Prostate gland (tissue), 2 donors: ENCODE measurements around the gene HIPK1. TPM values are rescaled to one million over a fixed set of nuclear protein-coding genes. Genes with fewer than 3 reads are reported as not detected.

ENCODE experiments used
- DNase-seq: peaks from one replicate; pipeline ENCODE4 v3.0.0-alpha.2; 2019; ENCODE audit warnings: low spot score
- H3K27ac ChIP-seq, 2 donors: fragments of 200-600 bp; sonication (generic); 2 replicates each; pipeline ENCODE4 v1.5.1; 2017 to 2019
- H3K27me3 ChIP-seq: fragments of 200-600 bp; sonication (generic); replicated peaks from 2 replicates; pipeline ENCODE4 v1.5.1; 2019; ENCODE audit not compliant: insufficient read depth
- H3K36me3 ChIP-seq, 2 donors: fragments of 200-600 bp; sonication (generic); 1 replicate in 1 of 2; 2 replicates in 1 of 2; pipeline versions ENCODE4 v1.5.1 to v1.8.1; 2017 to 2019
- H3K4me1 ChIP-seq: fragments of 200-600 bp; sonication (generic); replicated peaks from 2 replicates; pipeline ENCODE4 v1.5.1; 2019
- H3K4me3 ChIP-seq, 2 donors: fragments of 200-600 bp; sonication (generic); 2 replicates each; pipeline ENCODE4 v1.5.1; 2017 to 2019
- H3K9me3 ChIP-seq: fragments of 200-600 bp; sonication (generic); 2 replicates; pipeline ENCODE4 v1.5.1; 2017
- POLR2A ChIP-seq: fragments of 450-650 bp; IDR thresholded peaks from one replicate; pipeline ENCODE4 v1.6.1; 2016; ENCODE audit warnings: antibody characterized with exemption, mild to moderate bottlenecking
- POLR2AphosphoS5 ChIP-seq: sonication (generic); formaldehyde crosslinking; IDR thresholded peaks from one replicate; pipeline ENCODE4 v1.6.1; 2017; ENCODE audit warnings: antibody characterized with exemption
- WGBS: methylation state at CpG from one replicate; pipeline ENCODE4 v1.1.5; 2018; 5-methylcytosine and 5-hydroxymethylcytosine counted together
- intact Hi-C: fragments of 100-400 bp; cut with DNase I; formaldehyde crosslinking; loops from one replicate; pipeline ENCODE4 v1.14.2; 2022
- total RNA-seq, 2 donors: library from RNA; depleted of rRNA; stranded (reverse); fragments of >200 nt; gene quantifications; one replicate each; pipeline ENCODE4 v1.1.0, GENCODE V29; 2016
- TF ChIP-seq, protein P1 (sequence below), 4 experiments: fragments of 200-600 bp in 2 of 4; fragments of 450-650 bp in 2 of 4; sonication (generic) in 2 of 4; IDR thresholded peaks; 1 replicate in 3 of 4; 2 replicates in 1 of 4; pipeline ENCODE4 v1.5.1; 2016 to 2019; ENCODE audit warnings: antibody characterized with exemption in 4 of 4, mild to moderate bottlenecking in 2 of 4, moderate library complexity in 2 of 4

The HIPK1 gene
- total RNA-seq, 2 donors from 2014 or later: 43.5 to 76.3 TPM

DNA sequence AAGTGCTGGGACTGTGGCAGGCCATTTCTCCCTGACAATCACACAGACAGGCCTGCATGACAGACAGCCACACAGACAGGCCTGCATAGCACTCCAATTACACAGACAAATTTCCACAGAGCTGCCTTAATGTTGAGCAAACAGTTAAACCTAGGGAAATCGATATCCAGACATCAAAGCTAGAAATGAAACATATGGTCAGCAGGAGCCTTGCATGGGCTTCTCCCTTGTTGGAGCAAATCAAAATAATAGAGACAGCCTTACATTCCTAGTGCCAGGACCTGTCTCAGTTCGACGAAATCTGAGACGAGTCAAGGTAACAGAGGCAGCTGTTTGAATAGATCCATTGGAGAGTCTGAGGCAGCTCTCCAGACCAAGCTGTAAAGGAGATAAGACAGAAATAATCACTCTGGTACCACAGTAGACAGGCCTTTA lies 92.6 kb downstream of the HIPK1 start:
- no peak overlapping the region for H3K4me3 ChIP-seq
- DNase-seq: no peak
- no peaks in the 10 kb centered on the region for H3K36me3 ChIP-seq
- TF ChIP-seq POLR2A (no peak), POLR2AphosphoS5 (no peak)
- TF ChIP-seq, protein P1, sequence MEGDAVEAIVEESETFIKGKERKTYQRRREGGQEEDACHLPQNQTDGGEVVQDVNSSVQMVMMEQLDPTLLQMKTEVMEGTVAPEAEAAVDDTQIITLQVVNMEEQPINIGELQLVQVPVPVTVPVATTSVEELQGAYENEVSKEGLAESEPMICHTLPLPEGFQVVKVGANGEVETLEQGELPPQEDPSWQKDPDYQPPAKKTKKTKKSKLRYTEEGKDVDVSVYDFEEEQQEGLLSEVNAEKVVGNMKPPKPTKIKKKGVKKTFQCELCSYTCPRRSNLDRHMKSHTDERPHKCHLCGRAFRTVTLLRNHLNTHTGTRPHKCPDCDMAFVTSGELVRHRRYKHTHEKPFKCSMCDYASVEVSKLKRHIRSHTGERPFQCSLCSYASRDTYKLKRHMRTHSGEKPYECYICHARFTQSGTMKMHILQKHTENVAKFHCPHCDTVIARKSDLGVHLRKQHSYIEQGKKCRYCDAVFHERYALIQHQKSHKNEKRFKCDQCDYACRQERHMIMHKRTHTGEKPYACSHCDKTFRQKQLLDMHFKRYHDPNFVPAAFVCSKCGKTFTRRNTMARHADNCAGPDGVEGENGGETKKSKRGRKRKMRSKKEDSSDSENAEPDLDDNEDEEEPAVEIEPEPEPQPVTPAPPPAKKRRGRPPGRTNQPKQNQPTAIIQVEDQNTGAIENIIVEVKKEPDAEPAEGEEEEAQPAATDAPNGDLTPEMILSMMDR (IDR thresholded peaks at IDR 0.05): no peak
- H3K9me3 ChIP-seq: no peaks in the 10 kb centered on the region
- no peak overlapping the region for H3K27ac ChIP-seq
- WGBS: 33% methylated on average over 4 of the region's 4 CpGs
- intact Hi-C loops: no loop called here
- no peaks in the 10 kb centered on the region for H3K4me1 ChIP-seq
- no peaks in the 10 kb centered on the region for H3K27me3 ChIP-seq

DNA sequence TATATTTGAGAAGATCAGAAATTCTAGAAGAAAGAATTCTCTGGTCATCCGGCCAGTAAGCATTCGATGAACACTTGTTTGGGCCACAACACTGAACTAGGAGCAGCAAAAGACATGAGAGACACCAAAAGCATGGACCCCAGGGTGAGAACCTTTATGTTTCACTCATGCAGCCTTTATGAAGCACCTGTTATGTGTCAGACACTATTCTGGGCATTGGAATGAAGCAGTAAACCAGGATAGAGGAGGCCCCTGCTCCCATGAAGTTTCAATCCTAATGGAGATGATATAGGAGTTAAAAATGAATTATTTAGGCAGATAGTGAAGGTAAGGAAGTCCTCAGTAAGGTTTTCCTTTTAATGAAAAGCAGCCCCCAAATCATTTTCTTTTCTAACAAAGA lies 93.8 kb downstream of the HIPK1 start:
- no peak for DNase-seq
- WGBS: 96% methylated on average over 2 of the region's 2 CpGs

DNA sequence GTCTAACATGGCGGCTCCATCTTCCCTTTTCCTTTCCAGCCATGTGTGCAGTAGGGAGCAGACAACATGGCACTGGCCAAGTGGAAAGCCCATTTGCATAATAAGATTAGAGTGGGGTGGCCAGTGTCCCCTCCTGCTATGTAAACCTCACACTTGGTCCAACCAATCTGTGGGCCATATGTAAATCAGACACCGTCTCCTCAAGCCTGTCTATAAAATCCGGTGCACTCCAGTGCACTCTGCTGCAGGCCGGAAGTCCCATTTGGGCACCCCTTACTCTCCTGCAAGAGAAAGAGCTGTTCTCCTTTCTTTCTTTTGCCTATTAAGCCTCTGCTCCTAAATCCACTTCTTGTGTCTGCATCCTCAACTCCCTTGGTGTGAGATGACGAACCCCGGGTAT lies 94.3 kb downstream of the HIPK1 start:
- Histone ChIP-seq H3K9me3 (no peaks in the 10 kb centered on the region), H3K4me1 (no peaks in the 10 kb centered on the region), H3K27me3 (no peaks in the 10 kb centered on the region), H3K4me3 (no peak overlapping the region), H3K27ac (no peak overlapping the region), H3K36me3 (no peaks in the 10 kb centered on the region)
- intact Hi-C loops: no loop called here
- DNase-seq: no peak
- WGBS: 77% methylated on average over 6 of the region's 6 CpGs
- TF ChIP-seq POLR2AphosphoS5 (no peak), POLR2A (no peak)
- TF ChIP-seq, protein P1 (IDR thresholded peaks at IDR 0.05): no peak

More for the DNA sequence above, 93.8 kb downstream of the HIPK1 start:
- no peaks in the 10 kb centered on the region for H3K4me1 ChIP-seq
- H3K36me3 ChIP-seq: no peaks in the 10 kb centered on the region
- no peak overlapping the region for H3K27ac ChIP-seq
- TF ChIP-seq POLR2A: no peak
- no peak for TF ChIP-seq POLR2AphosphoS5
- TF ChIP-seq, protein P1 (IDR thresholded peaks at IDR 0.05): no peak
- no peaks in the 10 kb centered on the region for H3K27me3 ChIP-seq
- no peak overlapping the region for H3K4me3 ChIP-seq
- H3K9me3 ChIP-seq: no peaks in the 10 kb centered on the region
- intact Hi-C loops: no loop called here

DNA sequence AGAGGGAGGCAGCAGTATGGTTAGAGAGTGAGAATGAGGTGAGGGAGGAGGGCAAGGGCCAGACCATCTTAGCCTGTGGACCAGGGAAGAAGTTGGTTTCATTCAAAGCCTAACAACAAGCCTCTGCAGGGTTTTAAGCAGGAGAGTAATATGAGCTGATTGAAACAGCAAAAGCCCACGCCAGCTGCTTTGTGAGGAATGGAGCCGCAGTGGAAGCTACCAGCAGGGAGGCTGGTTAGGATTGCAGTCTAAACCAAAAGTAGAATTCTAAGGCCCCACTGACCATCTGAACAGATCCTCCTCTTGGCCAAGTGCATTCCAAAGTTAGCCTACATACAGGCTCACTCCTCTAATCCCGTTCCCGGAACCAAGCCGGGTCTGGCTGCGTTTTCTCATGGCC lies 94.9 kb downstream of the HIPK1 start:
- no peak for TF ChIP-seq POLR2AphosphoS5
- no peak for TF ChIP-seq POLR2A
- TF ChIP-seq, protein P1 (IDR thresholded peaks at IDR 0.05): no peak
- no peak for DNase-seq
- H3K36me3 ChIP-seq: no peaks in the 10 kb centered on the region

DNA sequence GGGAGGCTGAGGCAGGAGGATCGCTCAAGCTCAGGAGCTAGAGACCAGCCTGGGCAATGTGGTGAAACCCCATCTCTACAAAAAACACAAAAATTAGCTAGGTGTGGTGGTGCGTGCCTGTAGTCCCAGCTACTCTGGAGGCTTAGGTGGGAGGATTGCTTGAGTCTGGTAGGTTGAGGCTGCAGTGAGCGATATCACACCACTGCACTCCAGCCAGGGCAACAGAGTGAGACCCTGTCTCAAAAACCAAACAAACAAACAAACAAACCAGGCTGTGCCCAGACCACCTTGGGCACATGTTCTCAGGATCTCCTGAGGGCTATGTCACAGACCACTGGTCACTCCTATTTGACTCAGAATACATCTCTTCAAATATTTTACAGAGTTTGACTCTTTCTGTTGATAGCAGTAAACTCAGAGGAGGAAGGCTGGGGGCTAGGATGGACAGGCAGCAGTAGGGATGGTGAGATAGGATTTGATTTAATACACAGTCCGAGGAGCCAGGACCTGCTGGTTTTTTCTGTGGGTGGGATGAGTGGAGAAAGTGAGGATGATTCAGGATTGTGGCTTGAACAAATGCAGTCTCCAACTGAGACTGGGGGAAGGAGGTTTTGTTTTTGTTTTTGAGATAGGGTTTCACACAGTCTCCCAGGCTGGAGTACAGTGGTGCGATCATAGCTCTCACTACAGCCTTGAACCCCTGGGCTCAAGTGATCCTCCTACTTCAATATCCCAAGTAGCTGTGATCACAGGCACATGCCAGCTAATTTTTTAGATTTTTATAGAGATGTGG lies 96.7 kb downstream of the HIPK1 start:
- Histone ChIP-seq H3K27me3 (no peaks in the 10 kb centered on the region), H3K4me3 (no peak overlapping the region), H3K36me3 (no peaks in the 10 kb centered on the region), H3K4me1 (no peaks in the 10 kb centered on the region), H3K9me3 (no peaks in the 10 kb centered on the region), H3K27ac (no peak overlapping the region)
- intact Hi-C loops: no loop called here
- 91% methylated on average over 5 of the region's 5 CpGs for WGBS
- TF ChIP-seq, protein P1 (IDR thresholded peaks at IDR 0.05): no peak
- no peak for TF ChIP-seq POLR2A
- no peak for TF ChIP-seq POLR2AphosphoS5
- DNase-seq: no peak

More for the DNA sequence above, 94.9 kb downstream of the HIPK1 start:
- H3K27ac ChIP-seq: no peak overlapping the region
- intact Hi-C loops: no loop called here
- WGBS: 87% methylated on average over 6 of the region's 6 CpGs
- no peaks in the 10 kb centered on the region for H3K9me3 ChIP-seq
- no peak overlapping the region for H3K4me3 ChIP-seq
- H3K4me1 ChIP-seq: no peaks in the 10 kb centered on the region
- H3K27me3 ChIP-seq: no peaks in the 10 kb centered on the region
